ENCODE data around the gene ANOS1. TPM values are rescaled to one million over a fixed set of nuclear protein-coding genes. Genes with fewer than 3 reads are reported as not detected.

The ANOS1 gene
- total RNA-seq, 1 experiment from 2014 or later: 54.9 TPM

- H3K79me2 ChIP-seq (ENCODE audit: insufficient read depth, low read length): no peaks in the 10 kb centered on the region
- H3K23me2 ChIP-seq (ENCODE audit: insufficient read length, low read depth, low read length, poor library complexity, severe bottlenecking): no peaks in the 10 kb centered on the region
- peaks cover 7% of the 10 kb centered on the region for H3K4me1 ChIP-seq (ENCODE audit: insufficient read depth, low read length)
- H3K18ac ChIP-seq (ENCODE audit: insufficient read length, low read depth, low read length): no peak overlapping the region
- no peak overlapping the region for H3K14ac ChIP-seq (ENCODE audit: insufficient read depth, low read length)
- no peak overlapping the region for H3K4ac ChIP-seq (ENCODE audit: low read depth, low read length)
- H2BK5ac ChIP-seq (ENCODE audit: insufficient read length, low read length): no peak overlapping the region
- no peak overlapping the region for H2BK120ac ChIP-seq (ENCODE audit: low read depth, low read length, poor library complexity, severe bottlenecking)
- H3K9me3 ChIP-seq (ENCODE audit: control insufficient read depth, low read depth, low read length): no peaks in the 10 kb centered on the region
- H4K5ac ChIP-seq (ENCODE audit: insufficient read length, low read depth, low read length): no peak overlapping the region
- H3K27ac ChIP-seq (ENCODE audit: insufficient read length, low read depth, low read length): no peak overlapping the region
- Mint-ChIP-seq H3K4me1 (peaks cover 33 to 34% of the 10 kb centered on the region in 2 experiments), H3K4me3 (no peak overlapping the region), H3K9me3 (no peaks in the 10 kb centered on the region), H3K27ac (0 out of 7 replicates have a peak overlapping the region, but pooled peaks of 1 of the 3 experiments have one; percentile 50), H3K27me3 (ENCODE audit: low read depth) (no peaks in the 10 kb centered on the region), H3K36me3 (ENCODE audit: insufficient read depth in 1 of 3, low read depth in 3 of 3) (peaks cover 16 to 46% (median 30%) of the 10 kb centered on the region in 3 experiments; a peak in 6 of 7 replicates)
- no peak overlapping the region for H3K9ac ChIP-seq (ENCODE audit: extremely low read depth, insufficient read length, low read length)
- no peak overlapping the region for H4K8ac ChIP-seq (replicated peaks; ENCODE audit: insufficient read length, low read depth, low read length)
- no peak overlapping the region for H2AFZ ChIP-seq (ENCODE audit: low read length)
- no peak overlapping the region for H3T11ph ChIP-seq (ENCODE audit: low read length)
- H4K91ac ChIP-seq (ENCODE audit: insufficient read length, low read depth, low read length): no peak overlapping the region
- no peak overlapping the region for H3K56ac ChIP-seq (ENCODE audit: insufficient read length, low read depth, low read length)
- H2BK12ac ChIP-seq (ENCODE audit: insufficient read length, low read depth, low read length): no peak overlapping the region
- H2AK5ac ChIP-seq (ENCODE audit: insufficient read length, low read length): no peak overlapping the region
- H2BK20ac ChIP-seq (ENCODE audit: low read depth, low read length, poor library complexity, severe bottlenecking): no peak overlapping the region
- TF ChIP-seq CTCF (conservative IDR thresholded peaks at IDR 0.05): no peak
- H3K27me3 ChIP-seq (ENCODE audit: insufficient read depth, low read length): no peaks in the 10 kb centered on the region
- H2BK15ac ChIP-seq (ENCODE audit: low read depth, low read length): no peak overlapping the region
- no peaks in the 10 kb centered on the region for H3K79me1 ChIP-seq (ENCODE audit: insufficient read depth, low read depth, low read length, poor library complexity, severe bottlenecking)
- H3K4me2 ChIP-seq (ENCODE audit: insufficient read depth, insufficient read length, low read length): no peak overlapping the region
- no peak overlapping the region for H3K23ac ChIP-seq (ENCODE audit: insufficient read length, low read depth, low read length)
- no peaks in the 10 kb centered on the region for H4K20me1 ChIP-seq (ENCODE audit: control insufficient read depth, insufficient read depth, insufficient read length)
- no peak for DNase-seq
- WGBS (ENCODE audit: extremely low coverage, insufficient read length, low lambda C conversion rate): no CpG with 5 or more reads among the region's 4 CpGs
Observed at GRCh38 chrX:8591501-8591900, 140.4 kb downstream of the ANOS1 start.
